Fibroblast of skin of scalp (primary cell): ENCODE measurements around the gene CCSER2.
A peak's percentile ranks its signal among the peaks of the same experiment; 100 is the strongest.
"Not testable (repeated sequence)": the region's sequence is repeated elsewhere in the genome, so short reads cannot be mapped to it uniquely, and the experiment has no call there.

Experiments
- DNase-seq: peaks from one replicate; pipeline ENCODE4 v3.0.0-alpha.2; 2013

The CCSER2 gene

GRCh38 chr10:84347575-84348002 lies 19.2 kb downstream of the CCSER2 start:
- not testable (repeated sequence) for DNase-seq

DNA sequence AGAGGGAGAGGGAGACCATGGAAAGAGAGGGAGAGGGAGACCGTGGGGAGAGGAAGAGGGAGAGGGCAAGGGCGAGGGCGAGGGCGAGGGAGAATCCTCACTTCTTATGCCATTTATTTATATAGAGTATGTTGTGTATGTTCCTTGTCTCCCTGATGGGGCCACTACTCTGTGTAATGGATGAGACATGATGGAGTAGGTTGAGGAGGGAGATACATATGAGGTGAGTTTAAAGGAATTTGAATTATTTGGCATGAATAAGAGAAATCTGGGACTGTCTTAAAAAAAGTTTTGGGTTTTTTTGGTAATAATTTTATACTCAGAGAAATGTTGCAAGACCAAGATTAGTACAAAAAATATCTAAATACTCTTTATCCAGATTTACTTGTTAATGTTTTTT lies 20.1 kb downstream of the CCSER2 start:
- DNase-seq, result peak; percentile 86

- DNase-seq, result peak; percentile 65
These were observed 20.5 kb downstream of the CCSER2 start for GRCh38 chr10:84348860-84349259.

- DNase-seq, result peak; percentile 70
These were observed 24.0 kb downstream of the CCSER2 start for GRCh38 chr10:84352251-84352842.

DNA sequence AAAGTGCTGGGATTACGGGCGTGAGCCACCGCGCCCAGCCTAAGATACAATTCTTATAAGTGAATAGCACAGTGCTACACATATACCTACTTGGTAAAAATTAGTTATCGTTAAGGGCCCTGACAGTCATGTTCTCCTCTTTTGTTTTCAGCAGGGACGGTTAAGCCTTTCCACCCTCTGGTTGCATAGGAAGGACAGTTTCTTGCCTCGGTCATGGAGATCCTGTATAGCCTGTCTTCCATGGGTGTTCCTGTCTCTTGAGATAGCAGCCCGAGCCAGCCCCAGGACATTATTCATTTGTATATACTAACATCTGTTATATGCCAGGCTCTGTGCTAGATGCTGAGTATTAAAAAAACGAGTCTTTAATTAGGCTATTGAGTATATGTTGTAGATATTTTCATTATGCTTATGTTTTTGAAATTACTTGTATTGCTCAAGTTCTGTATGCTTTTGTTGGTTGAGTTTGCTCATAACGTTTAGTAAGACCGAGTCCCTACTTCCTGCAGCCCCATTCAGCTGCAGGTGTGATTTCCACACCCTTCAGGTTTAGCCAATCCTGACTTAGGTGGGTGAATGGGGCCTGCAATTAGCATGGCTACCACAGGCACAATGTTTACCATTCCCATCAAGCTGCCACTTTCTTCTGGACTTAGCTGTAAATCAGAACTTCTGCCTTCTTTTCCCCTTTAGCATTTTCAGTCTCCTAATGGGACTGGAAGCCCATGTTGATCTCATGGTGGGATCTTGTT lies 24.8 kb downstream of the CCSER2 start:
- no peak for DNase-seq

- no peak for DNase-seq
These were observed 26.2 kb downstream of the CCSER2 start for GRCh38 chr10:84354623-84355022.

DNA sequence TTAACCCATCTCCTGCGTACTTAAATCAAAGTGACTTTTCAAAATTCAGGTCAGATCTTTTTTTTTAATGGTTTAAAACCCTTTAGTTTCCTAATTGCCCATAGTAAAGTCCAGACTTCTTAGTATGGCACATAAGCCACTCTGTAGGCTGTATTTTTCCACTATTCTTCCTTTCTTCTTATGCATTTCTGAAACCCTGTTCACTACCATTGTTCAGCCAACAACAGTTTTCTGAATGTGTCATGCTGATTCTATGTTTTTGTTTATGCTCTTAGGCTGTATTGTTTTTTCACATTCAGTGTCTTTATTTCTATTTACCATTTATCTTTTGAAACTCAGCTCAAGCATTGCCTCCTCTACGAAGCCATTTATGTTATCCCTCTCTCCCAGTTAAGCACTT lies 26.7 kb downstream of the CCSER2 start:
- no peak for DNase-seq

- DNase-seq, result no peak
These were observed 28.5 kb downstream of the CCSER2 start for GRCh38 chr10:84356928-84357327.

GRCh38 chr10:84358743-84359142 lies 30.4 kb downstream of the CCSER2 start:
- DNase-seq, result no peak

GRCh38 chr10:84360637-84361365 lies 32.4 kb downstream of the CCSER2 start:
- DNase-seq, result peak; percentile 34

GRCh38 chr10:84365335-84365881 lies 37.0 kb downstream of the CCSER2 start:
- no peak for DNase-seq

GRCh38 chr10:84366041-84366440 lies 37.7 kb downstream of the CCSER2 start:
- DNase-seq, result no peak

GRCh38 chr10:84367256-84367655 lies 38.9 kb downstream of the CCSER2 start:
- DNase-seq, result no peak

GRCh38 chr10:84368828-84369227 lies 40.4 kb downstream of the CCSER2 start:
- DNase-seq, result no peak

- no peak for DNase-seq
These were observed 41.9 kb downstream of the CCSER2 start for GRCh38 chr10:84370283-84370682.

GRCh38 chr10:84371944-84372343 lies 43.6 kb downstream of the CCSER2 start:
- DNase-seq, result no peak

DNA sequence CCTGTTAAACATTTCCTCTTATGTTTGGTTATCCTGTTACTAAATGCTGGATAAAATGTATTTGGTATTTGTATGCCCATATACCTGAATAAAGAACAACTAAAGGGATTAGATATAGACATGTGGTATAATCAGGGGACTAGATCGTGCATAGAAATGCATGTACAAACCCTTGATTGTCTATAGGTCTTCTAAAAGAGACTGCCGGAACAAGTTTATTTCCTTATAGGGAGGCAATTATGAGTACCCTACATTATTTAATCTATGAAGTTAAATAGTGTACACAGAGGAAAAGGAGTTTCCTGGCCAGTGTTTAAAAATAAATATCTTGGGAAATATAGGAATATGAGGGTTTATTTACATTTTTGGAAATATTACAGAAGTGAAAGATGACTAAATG lies 44.6 kb downstream of the CCSER2 start:
- no peak for DNase-seq

DNA sequence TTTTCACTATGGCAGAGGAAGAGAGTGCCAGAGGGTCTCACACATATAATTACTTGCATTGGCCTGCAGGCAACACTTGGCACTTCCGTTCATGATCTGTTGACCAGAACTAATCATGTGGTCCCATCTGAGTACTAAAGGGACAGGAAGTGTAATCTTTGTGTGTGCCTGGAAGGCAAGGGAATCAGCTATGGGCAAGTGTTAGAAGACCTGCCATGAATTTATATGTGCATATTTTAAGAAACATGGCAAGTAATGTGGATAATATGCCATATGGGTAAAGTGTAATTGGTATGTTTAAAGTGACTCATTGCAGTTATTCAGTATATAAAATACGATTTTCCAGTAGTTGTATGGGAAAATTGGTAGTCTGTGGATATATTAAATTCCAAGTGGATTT lies 46.1 kb downstream of the CCSER2 start:
- no peak for DNase-seq

- DNase-seq, result peak; percentile 52
These were observed 46.6 kb downstream of the CCSER2 start for GRCh38 chr10:84375011-84375410.

- no peak for DNase-seq
These were observed 47.5 kb downstream of the CCSER2 start for GRCh38 chr10:84375881-84376280.

DNA sequence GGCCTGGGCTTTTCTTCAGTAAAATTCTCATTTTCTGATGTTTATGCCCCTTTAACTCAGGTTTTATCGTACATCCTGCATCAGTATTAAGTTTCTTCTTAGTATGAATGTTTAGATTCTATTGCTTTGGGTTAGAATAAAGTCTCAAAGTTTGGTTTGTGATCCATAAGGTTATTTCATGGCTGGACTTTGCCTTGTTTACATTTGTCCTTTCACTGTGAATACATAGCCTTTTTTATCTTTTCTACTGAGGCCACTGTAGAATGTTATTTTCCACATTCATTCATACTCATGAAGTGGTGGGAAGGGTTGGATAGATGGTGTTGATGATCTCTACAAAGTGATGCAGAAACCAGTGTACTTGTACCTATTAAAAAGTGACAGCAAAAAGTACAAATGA lies 59.8 kb downstream of the CCSER2 start:
- DNase-seq, result no peak

DNA sequence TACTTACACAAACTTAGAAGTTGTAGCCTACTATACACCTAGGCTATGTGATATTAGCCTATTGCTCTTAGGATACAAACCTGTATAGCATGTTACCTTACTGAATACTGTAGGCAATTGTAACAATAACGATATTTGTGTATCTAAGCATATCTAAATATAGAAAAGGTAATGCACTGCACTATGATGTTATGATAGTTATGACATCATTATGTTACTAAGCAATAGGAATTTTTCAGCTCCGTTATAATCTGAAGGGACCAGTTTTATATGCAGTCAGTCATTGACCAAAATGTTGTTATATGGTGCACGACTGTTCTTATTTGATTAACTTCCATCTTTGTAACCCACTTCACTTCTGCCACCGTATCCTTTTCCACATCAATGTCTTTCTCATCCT lies 62.0 kb downstream of the CCSER2 start:
- no peak for DNase-seq

GRCh38 chr10:84391326-84391725 lies 62.9 kb downstream of the CCSER2 start:
- no peak for DNase-seq
